Esophagus squamous epithelium (tissue), 4 donors: ENCODE data around the gene PHKG2.

Source experiments
- CTCF ChIP-seq, 6 experiments: fragments of 450-650 bp in 4 of 6; fragments of 200-600 bp in 2 of 6; sonication (generic) in 2 of 6; IDR thresholded peaks; one replicate each; pipeline ENCODE4 v1.5.1; 2016 to 2019; ENCODE audit warnings: antibody characterized with exemption in 6 of 6, mild to moderate bottlenecking in 4 of 6, moderate library complexity in 4 of 6
- POLR2A ChIP-seq, 4 donors: fragments of 450-650 bp; IDR thresholded peaks; one replicate each; pipeline ENCODE4 v1.6.1; 2017; ENCODE audit warnings: antibody characterized with exemption in 4 of 4, mild to moderate bottlenecking in 4 of 4, moderate library complexity in 3 of 4

- TF ChIP-seq CTCF (IDR thresholded peaks at IDR 0.05) (no peak), POLR2A (IDR thresholded peaks at IDR 0.05) (no peak)
Observed at GRCh38 chr16:30758988-30759491, 10.8 kb downstream of the PHKG2 start.
